NOMO-1 treated with DMSO at 0.1 percent for 48 hours (cell line): ENCODE results near the gene SERPINB6.
"Not testable (repeated sequence)": the region's sequence is repeated elsewhere in the genome, so short reads cannot be mapped to it uniquely, and the experiment has no call there.

Source experiments
- DNase-seq: peaks from one replicate; lab custom pipeline; 2025; ENCODE audit not compliant: unreplicated experiment; lab: John Stamatoyannopoulos, UW

Gene SERPINB6

DNA sequence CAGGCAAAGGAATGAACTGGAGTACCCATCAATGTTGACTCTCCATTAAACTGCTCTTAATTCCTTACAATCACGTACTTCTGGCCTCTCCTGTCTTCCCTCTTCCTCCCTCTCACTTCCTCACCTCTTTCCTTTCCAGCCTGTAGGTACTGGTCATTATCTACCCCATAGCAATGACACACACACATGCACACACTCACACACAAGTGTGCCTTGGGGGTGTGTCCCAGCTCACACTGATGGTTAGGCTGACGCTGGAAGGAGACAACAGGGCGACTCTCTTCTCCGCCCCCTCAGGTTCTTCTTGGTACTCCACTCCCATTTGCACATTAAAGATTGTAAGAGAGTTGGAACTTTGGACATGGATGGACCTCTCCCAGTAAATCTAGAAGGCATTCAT lies 54.3 kb downstream of the SERPINB6 start:
- no peak for DNase-seq

DNA sequence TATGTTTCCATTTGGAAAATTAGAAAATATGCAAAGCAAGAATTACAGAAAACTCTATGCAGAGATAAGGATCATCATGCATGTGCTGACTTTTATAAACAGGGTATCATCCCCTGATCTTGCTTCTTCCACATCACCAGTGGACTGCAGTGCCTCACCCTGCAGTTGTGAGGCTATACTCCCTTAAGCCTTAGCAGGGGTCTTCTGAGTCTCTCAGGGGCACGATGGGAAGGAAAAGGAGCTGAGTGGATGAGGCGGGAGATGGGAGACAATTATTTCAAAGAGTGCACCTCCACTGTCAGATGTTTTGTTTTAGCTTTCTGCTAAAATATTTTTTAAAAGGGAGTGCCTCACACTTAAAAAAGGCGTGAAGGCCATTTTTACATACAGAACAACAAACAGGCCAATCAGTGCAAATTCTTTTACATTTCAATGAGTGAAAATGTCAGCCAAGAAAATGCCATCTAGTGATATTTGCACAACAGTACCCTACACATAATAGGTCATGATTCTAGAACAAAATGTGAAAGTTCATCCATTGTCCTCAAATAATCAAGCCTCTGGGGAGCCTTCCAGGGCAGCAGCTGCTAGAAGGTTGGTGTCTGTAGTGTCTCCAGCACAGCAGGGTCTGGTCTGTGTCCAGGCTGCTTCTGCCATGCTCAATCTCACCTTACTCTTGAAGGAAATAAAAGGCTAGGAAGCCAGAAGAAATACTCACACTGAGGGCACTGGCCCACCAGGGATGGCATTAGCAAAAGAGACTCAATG lies 55.0 kb downstream of the SERPINB6 start:
- DNase-seq = no peak

DNA sequence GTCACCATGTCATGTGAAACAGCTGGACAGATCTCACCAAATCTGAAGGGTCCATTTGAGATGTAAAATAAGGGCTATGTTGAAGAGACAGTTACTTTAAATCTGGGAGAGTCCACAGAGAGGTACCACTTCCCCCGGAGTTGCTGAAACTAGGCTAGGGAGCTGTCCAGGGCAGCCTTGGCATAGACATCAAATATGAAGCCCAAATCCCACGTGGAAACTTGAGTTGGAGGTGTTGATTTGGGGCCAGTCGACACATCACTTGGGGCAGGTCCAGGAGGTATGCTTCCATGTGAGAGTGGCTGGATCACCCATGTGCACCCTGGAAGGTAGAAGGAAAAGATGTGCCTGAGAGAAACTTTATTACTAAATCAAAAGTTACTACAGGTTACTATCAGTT lies 56.2 kb downstream of the SERPINB6 start:
- DNase-seq = no peak

DNA sequence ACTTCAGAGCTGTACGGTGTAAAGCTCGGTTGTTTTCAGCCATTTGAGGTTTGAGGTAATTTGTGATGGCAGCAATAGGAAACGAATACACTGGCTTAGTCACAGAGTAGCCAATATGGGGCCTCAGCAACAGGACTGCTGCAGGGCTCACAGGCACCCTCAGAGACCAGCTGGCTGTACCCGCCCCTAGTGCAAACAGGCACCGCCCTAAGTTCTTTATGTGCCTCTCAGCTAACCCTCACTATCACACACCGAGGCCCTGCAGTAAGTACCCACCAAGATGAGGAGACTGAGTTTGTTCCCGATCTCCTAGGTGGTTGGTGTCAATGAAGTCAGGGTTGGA lies 57.1 kb downstream of the SERPINB6 start:
- peak; percentile 22 for DNase-seq

DNA sequence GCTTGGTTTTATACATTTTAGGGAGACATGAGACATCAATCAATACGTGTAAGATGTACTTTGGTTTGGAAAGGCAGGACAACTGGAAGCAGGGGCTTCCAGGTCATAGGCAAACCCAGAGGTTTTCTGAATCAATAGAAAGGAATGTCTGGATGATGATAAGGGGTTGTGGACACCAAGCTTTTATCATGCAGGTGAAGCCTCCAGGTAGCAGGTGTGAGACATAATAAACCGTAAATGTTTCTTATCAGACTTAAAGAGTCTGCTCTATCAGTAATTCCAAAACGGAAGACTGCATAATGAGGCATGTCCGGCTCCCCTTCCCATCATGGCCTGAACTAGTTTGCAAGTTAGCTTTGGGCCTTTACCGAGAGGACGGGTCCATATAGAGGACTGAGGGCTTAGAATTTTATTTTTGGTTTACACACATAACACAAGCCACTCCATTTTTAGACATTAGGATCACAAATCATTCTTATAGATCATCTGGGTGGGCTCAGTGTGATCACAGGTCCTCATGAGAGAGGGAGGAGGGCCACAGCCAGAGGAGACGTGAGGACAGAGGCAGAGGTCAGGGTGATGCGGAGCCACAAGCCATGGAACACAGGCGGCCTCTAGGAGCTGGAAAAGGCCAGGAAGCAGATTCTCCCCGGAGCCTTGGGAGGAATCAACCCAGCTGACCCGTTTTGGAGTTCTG lies 57.6 kb downstream of the SERPINB6 start:
- DNase-seq = no peak

DNA sequence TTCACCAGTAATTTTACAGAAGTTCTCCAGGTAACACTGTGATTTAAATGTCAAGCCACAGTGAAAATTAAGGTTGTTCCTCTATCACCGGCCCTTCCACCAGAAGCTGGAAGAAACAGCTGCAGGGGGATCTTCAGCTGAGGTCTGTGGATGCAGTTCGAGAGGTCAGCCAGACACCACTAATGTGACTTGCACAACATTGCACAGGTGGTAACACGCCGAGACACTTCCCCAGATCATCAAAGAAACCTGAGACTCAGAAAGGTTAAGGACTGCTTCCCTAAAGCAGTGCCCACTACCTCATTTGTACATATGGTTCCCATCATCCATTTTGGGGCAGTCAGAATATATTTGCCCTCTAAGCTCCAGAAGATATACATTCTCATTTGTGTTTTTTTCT lies 60.2 kb downstream of the SERPINB6 start:
- peak; percentile 73 for DNase-seq

DNA sequence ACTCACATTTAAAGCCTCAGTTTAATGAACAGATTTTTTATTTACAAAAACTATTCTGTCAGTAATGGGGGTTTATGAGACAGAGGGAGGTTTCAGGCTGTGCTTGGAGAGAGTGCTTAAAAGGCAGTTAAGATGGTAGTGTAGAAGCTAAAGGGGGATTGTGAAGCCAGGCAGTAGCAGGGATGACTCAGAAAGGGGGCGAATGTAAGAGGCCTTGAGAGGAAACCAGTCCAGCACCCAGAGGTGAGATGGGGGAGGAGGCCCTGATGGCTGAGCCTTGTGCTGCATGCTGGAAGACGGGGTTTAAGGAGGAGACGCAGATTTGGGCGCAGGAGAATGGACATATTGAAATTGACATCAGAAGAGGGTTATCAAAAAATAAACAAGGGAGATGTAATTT lies 61.6 kb downstream of the SERPINB6 start:
- no peak for DNase-seq

DNA sequence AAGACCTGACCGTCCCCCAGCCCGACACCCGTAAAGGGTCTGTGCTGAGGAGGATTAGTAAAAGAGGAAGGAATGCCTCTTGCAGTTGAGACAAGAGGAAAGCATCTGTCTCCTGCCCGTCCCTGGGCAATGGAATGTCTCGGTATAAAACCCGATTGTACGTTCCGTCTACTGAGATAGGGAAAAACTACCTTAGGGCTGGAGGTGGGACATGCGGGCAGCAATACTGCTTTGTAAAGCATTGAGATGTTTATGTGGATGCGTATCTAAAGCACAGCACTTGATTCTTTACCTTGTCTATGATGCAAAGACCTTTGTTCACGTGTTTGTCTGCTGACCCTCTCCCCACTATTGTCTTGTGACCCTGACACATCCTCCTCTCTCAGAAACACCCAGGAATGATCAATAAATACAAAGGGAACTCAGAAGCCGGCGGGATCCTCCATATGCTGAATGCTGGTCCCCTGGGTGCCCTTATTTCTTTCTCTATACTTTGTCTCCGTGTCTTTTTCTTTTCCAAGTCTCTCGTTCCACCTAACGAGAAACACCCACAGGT lies 62.2 kb downstream of the SERPINB6 start:
- DNase-seq = not testable (repeated sequence)

DNA sequence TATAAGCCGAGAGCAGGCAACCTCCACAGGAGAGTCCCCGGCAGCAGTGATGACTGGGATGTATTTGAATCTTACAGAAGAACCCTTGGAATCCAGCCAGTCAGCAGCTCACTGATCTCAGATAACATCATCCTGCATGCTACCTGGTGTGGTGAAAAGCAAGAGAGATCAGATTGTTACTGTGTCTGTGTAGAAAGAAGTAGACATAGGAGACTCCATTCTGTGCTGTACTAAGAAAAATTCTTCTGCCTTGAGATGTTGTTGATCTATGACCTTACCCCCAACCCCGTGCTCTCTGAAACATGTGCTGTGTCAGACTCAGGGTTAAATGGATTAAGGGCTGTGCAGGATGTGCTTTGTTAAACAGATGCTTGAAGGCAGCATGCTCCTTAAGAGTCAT lies 62.9 kb downstream of the SERPINB6 start:
- DNase-seq = not testable (repeated sequence)

DNA sequence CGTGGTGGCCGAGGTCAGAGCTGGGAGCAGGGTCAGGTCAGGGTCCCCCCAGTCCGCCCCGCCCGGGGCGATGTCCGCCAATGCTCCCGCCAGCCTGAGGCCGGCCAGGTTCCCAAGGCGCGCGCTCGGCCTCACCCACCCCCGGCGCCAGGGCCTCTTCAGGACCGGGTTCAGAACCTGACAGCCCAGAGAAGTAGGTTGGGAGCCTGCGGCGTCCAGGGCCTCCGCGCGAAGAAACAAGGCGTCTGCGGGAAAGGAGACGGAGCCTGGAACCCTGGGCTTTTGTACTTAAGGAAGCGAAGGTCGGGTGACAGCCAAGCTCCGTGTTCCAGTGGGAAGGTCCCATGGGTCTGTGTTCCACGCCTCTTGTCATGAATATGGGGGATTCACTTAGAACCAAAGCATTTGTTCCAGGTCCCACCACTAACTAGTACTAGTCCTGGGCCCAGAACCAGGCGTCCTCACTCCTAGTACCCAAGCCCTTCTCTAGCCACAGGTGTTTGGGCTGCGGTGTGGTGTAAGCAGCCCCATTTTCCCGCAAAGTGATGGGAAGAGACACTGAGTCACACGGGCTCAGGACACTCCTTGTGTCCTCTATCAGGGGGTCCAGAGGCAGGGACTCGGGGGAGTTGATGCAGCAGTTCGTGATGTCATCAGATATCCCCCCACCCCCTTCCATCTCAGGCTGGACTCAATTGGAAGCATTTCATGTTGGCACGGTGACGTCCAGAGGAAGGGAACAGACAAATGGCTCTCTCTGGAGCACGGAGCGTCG lies 67.8 kb downstream of the SERPINB6 start:
- not testable (repeated sequence) for DNase-seq

DNA sequence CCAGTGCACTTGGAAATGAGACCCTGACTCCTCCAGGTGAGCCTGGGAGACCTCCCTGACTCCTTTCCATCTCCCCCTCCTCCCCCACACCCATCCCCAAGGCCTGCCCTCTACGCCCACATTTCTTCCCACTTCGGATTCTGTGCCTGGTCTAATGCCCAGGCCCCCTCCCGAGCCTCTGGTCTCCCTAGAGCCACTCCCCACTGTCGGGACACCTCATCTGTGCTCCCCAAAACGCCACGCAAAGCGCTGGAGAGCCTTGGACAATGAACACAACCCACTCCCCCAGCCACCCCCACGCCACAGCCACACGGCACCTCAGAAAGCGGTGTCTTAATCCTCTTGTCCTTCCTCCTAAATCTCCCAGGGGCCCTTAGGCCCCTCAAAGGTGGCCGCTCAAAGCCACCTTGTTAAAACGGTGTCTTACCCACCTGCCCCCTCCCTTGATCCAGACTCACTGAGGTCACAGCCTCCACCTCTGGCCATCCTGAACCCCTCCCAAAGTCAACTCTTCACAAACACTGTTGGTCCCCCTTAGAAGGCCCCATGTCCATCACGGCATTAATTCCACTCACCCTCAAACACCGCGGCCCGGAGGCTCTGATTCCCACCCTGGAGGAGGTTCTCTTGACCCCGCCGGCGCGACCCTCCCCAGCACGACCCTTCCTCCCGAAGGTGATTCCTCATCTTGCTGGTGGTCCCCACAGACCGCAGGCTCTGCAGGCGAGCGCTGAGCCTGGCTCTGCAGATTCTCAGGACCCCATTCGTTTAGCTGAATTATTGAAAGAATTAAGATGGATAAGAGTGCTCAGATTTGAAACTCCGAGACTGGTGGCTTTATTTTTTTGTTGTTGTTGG lies 69.5 kb downstream of the SERPINB6 start:
- DNase-seq = not testable (repeated sequence)

DNA sequence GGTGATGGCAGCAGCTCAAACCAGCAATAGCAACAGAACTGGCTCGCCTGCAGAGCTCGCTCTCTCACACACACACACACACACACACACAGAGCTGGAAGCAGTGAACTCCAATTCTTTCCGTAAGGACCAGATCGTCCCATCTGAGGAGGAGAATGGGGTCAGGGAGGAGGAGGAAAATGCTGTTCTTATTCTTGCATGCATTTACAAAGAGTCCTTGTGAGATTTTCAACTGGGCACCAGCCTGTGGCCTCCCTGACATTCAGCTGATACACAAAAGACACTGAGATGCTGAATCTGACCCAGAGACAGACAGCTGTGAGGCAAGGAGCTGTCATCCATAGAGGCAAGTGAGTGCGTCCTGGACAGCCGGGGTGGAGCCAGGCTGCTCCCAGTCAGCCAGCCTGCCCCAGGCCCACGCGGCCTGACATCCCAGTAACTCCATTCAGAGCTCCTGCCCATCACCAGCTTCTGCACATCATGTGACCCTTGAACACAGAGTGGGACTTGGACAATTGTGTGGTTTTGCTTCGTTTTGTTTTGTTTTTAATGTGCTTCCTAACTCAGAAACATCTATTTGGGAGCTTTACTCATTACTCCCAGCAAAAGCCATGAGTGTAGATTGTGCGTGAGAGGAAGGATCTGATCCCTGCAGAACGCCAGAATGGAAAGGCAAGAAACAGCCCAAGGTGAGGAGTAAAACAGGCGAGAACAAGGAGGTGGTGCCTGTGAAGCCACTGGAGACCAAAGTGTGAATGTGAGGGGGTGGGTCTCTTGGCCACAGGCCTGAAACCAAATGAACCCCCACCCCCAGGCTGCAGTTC lies 70.3 kb downstream of the SERPINB6 start:
- DNase-seq = no peak

DNA sequence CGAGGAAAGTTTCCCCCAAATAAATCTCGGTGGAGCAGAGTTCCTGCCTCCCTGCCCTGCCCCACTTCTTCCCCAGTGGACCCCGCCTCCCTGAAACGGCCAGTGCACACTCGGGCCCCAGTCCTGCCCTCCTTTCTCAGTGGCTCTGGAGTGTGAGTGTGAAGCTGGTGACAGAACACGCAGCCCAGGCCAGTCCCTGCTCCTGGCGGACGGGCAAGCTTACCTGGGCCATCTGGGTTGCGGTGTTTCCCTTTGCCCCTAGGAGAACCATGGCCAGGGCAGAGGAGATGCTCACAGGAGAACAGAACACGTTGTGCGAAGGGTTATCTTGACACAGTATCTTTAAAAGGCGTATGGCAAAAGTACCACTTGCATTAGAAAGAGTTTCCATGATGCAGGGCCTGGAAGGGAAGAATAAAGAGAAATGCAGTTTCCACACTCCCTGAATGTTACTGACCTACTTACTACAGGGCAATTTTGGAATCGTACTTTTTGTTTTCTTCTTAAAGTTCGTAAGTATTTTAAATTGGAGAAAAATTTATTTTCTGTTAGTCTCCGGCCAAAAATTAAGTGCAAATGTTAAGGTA lies 71.1 kb downstream of the SERPINB6 start:
- no peak for DNase-seq

DNA sequence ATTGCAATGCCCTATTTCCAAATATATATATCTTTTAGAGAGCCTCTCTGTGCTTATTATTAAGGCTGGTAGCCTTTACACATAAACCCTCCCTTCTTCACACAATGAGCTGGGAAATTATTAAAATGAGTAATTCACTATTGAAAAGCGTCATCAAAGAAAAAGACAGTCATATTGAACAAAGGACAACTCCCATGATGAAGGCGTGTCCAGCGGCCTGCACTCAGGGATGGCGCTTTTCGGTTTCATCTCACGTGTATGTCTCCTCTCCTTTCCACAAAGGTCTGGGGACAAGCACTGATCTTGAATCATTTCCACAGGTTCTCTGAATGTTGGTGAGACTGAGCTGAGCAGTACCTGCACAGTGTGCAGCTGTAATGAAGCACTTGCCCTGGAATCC lies 71.8 kb downstream of the SERPINB6 start:
- DNase-seq = no peak
